Astrocyte (in vitro differentiated cells and primary cell): Measurements from ENCODE around the gene FAM78B.

Experiments
- EZH2 ChIP-seq: IDR thresholded peaks from 2 replicates; pipeline ENCODE4 v1.6.1; 2012; ENCODE audit warnings: mild to moderate bottlenecking, low read length, inconsistent platforms; ENCODE audit not compliant: insufficient read depth
- TF ChIP-seq, protein P1 (sequence below): IDR thresholded peaks from 2 replicates; pipeline ENCODE4 v1.5.1; 2011; ENCODE audit warnings: low read depth, mild to moderate bottlenecking, inconsistent platforms, low read length, moderate library complexity; ENCODE audit not compliant: insufficient read depth

DNA sequence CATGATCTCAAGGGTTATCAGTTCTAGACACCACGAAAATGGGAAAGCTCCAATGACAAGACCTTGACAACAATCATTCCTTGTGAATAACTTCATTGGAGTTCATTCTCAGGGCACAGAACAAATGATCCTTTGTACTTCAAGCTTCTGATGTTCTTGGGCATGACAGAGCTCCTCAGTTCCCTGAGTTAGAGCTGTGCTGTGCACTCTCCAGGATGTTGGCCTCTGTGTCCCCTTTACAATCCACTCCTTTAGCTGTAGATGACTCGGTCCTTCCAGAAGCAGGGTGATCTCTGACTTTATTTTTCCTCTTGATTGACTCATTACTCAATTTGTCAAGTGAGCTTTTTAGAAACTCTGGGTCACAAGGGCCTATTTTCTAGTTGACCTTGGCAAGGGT lies 3.9 kb upstream of the FAM78B start:
- TF ChIP-seq, protein P1, sequence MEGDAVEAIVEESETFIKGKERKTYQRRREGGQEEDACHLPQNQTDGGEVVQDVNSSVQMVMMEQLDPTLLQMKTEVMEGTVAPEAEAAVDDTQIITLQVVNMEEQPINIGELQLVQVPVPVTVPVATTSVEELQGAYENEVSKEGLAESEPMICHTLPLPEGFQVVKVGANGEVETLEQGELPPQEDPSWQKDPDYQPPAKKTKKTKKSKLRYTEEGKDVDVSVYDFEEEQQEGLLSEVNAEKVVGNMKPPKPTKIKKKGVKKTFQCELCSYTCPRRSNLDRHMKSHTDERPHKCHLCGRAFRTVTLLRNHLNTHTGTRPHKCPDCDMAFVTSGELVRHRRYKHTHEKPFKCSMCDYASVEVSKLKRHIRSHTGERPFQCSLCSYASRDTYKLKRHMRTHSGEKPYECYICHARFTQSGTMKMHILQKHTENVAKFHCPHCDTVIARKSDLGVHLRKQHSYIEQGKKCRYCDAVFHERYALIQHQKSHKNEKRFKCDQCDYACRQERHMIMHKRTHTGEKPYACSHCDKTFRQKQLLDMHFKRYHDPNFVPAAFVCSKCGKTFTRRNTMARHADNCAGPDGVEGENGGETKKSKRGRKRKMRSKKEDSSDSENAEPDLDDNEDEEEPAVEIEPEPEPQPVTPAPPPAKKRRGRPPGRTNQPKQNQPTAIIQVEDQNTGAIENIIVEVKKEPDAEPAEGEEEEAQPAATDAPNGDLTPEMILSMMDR = no peak
- TF ChIP-seq EZH2 = no peak
